ENCODE results near the gene PANK3. TPM values are rescaled to one million over a fixed set of nuclear protein-coding genes. Genes with fewer than 3 reads are reported as not detected.

Gene PANK3
- total and polyA plus RNA-seq, 12 donors = 3.0 to 46.6 (median 32.6) TPM

- DNase-seq (no peak), ATAC-seq (no peak)
- H3K9me3 ChIP-seq = no peaks in the 10 kb centered on the region
- 83 to 86% methylated on average over 4 of the region's 4 CpGs for WGBS, 2 donors
- intact Hi-C loops (cut with DNase I) = no loop called here
- no peak overlapping the region for H3K27ac ChIP-seq
- peaks cover 0 to 10% (median 7%) of the 10 kb centered on the region in 9 donors for H3K4me1 ChIP-seq
- H3K36me3 ChIP-seq = no peaks in the 10 kb centered on the region
- peaks cover 0 to 44% (median 31%) of the 10 kb centered on the region in 7 donors for H3K27me3 ChIP-seq
- no peak for TF ChIP-seq CTCF (IDR thresholded peaks at IDR 0.05)
- H3K4me3 ChIP-seq = no peak overlapping the region
These were observed 48.5 kb downstream of the PANK3 start for GRCh38 chr5:168530621-168531150.

- intact Hi-C loops (cut with DNase I) = no loop called here
- WGBS, 2 donors = 13 to 21% methylated on average over 76 to 125 of the region's 125 CpGs
- Histone ChIP-seq H3K27ac (no peak overlapping the region), H3K4me1 (peaks cover 0 to 10% (median 7%) of the 10 kb centered on the region in 9 donors), H3K27me3 (peaks cover 0 to 44% (median 31%) of the 10 kb centered on the region in 7 donors), H3K4me3 (peak overlapping the region in 9 of 10 donors; percentile 21 to 51 (median 46)), H3K36me3 (no peaks in the 10 kb centered on the region), H3K9me3 (no peaks in the 10 kb centered on the region)
- no peak for DNase-seq
- peak in 1 of 8 donors; percentile 18 for ATAC-seq
- TF ChIP-seq CTCF (IDR thresholded peaks at IDR 0.05) = no peak
These were observed 49.6 kb downstream of the PANK3 start for GRCh38 chr5:168529374-168530234.

GRCh38 chr5:168528521-168529373 lies 50.4 kb downstream of the PANK3 start, which contains the start of gene FBLL1:
TSS of gene FBLL1 (plus strand) at chr5:168529305. CDS start at chr5:168529505, 200 bp downstream.
- Histone ChIP-seq H3K4me1 (peaks cover 0 to 10% (median 7%) of the 10 kb centered on the region in 9 donors), H3K36me3 (no peaks in the 10 kb centered on the region), H3K4me3 (peak within 1 kb of the TSS in 9 of 10 donors; percentile 21 to 51 (median 46)), H3K9me3 (no peaks in the 10 kb centered on the region), H3K27me3 (peaks cover 0 to 44% (median 31%) of the 10 kb centered on the region in 7 donors), H3K27ac (no peak within 1 kb of the TSS)
- intact Hi-C loops (cut with DNase I) = no loop called here
- peak in 4 of 8 donors; percentile 14 to 51 (median 44) for ATAC-seq
- DNase-seq = peak in 1 of 2 donors; percentile 23
- TF ChIP-seq CTCF (IDR thresholded peaks at IDR 0.05) = no peak
- WGBS, 2 donors = 10 to 15% methylated on average over 35 to 38 of the region's 38 CpGs
